ENCODE results near the gene GALNT6. TPM values are rescaled to one million over a fixed set of nuclear protein-coding genes. Genes with fewer than 3 reads are reported as not detected.

GALNT6 gene
- total RNA-seq, 1 donor from 2014 or later: 0.90 TPM

- Mint-ChIP-seq H3K36me3 (ENCODE audit: low read depth) (no peaks in the 10 kb centered on the region), H3K4me3 (ENCODE audit: unreplicated experiment) (no peak overlapping the region), H3K27me3 (ENCODE audit: low read depth) (no peaks in the 10 kb centered on the region), H3K27ac (ENCODE audit: unreplicated experiment) (peak overlapping the region; percentile 68), H3K9me3 (ENCODE audit: low read depth) (no peaks in the 10 kb centered on the region), H3K4me1 (ENCODE audit: low read depth) (peaks cover 40% of the 10 kb centered on the region)
- TF ChIP-seq, protein P1, sequence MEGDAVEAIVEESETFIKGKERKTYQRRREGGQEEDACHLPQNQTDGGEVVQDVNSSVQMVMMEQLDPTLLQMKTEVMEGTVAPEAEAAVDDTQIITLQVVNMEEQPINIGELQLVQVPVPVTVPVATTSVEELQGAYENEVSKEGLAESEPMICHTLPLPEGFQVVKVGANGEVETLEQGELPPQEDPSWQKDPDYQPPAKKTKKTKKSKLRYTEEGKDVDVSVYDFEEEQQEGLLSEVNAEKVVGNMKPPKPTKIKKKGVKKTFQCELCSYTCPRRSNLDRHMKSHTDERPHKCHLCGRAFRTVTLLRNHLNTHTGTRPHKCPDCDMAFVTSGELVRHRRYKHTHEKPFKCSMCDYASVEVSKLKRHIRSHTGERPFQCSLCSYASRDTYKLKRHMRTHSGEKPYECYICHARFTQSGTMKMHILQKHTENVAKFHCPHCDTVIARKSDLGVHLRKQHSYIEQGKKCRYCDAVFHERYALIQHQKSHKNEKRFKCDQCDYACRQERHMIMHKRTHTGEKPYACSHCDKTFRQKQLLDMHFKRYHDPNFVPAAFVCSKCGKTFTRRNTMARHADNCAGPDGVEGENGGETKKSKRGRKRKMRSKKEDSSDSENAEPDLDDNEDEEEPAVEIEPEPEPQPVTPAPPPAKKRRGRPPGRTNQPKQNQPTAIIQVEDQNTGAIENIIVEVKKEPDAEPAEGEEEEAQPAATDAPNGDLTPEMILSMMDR (IDR thresholded peaks at IDR 0.05): no peak
- DNase-seq (ENCODE audit: low spot score): no peak
Observed at GRCh38 chr12:51374856-51375255, 16.4 kb downstream of the GALNT6 start.

GRCh38 chr12:51374361-51374760 is 16.8 kb downstream of the GALNT6 start:
- H3K36me3 Mint-ChIP-seq (ENCODE audit: low read depth): no peaks in the 10 kb centered on the region
- H3K27ac Mint-ChIP-seq (ENCODE audit: unreplicated experiment): peak overlapping the region; percentile 68
- TF ChIP-seq, protein P1 (IDR thresholded peaks at IDR 0.05): no peak
- peaks cover 44% of the 10 kb centered on the region for H3K4me1 Mint-ChIP-seq (ENCODE audit: low read depth)
- H3K4me3 Mint-ChIP-seq (ENCODE audit: unreplicated experiment): no peak overlapping the region
- no peaks in the 10 kb centered on the region for H3K27me3 Mint-ChIP-seq (ENCODE audit: low read depth)
- no peaks in the 10 kb centered on the region for H3K9me3 Mint-ChIP-seq (ENCODE audit: low read depth)
- DNase-seq (ENCODE audit: low spot score): no peak

DNA sequence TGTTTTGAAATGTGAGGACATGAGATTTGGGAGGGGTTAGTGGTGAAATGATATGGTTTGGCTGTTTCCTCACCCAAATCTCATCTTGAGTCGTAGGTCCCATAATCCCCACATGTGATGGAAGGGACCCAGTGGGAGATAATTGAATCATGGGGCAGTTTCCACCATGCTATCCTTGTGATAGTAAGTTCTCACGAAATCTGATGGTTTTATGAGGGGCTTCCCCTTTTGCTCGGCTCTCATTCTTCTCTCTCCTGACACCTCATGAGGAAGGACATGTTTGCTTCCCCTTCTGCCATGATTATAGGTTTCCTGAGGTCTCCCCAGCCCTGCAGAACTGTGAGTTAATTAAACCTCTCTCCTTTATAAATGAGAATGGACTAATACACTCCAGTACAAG is 18.0 kb downstream of the GALNT6 start:
- peaks cover 44% of the 10 kb centered on the region for H3K4me1 Mint-ChIP-seq (ENCODE audit: low read depth)

DNA sequence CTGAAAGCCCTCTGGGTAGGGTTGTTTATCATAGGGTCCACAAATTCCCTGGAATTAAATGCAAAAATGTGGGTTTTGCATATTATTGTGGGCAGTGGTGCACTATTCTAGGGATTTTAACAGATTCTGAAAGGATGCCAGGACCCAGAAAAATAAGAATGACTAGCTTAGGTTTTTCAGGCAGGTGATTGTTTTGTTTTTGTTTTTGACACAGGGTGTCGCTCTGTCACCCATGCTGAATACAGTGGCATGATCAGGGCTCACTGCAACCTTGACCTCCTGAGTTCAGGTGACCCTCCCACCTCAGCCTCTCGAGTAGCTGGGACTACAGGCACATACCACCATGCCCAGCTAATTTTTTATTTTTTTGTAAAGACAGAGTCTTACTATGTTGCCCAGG is 19.2 kb downstream of the GALNT6 start:
- H3K4me1 Mint-ChIP-seq (ENCODE audit: low read depth): peaks cover 38% of the 10 kb centered on the region
- H3K36me3 Mint-ChIP-seq (ENCODE audit: low read depth): no peaks in the 10 kb centered on the region
- no peaks in the 10 kb centered on the region for H3K9me3 Mint-ChIP-seq (ENCODE audit: low read depth)
- H3K27me3 Mint-ChIP-seq (ENCODE audit: low read depth): no peaks in the 10 kb centered on the region
- H3K27ac Mint-ChIP-seq (ENCODE audit: unreplicated experiment): peak overlapping the region; percentile 96
- H3K4me3 Mint-ChIP-seq (ENCODE audit: unreplicated experiment): no peak overlapping the region
- no peak for DNase-seq (ENCODE audit: low spot score)
- TF ChIP-seq, protein P1 (IDR thresholded peaks at IDR 0.05): peak; percentile 40

More for the DNA sequence above, 18.0 kb downstream of the GALNT6 start:
- no peaks in the 10 kb centered on the region for H3K27me3 Mint-ChIP-seq (ENCODE audit: low read depth)
- no peaks in the 10 kb centered on the region for H3K36me3 Mint-ChIP-seq (ENCODE audit: low read depth)
- no peaks in the 10 kb centered on the region for H3K9me3 Mint-ChIP-seq (ENCODE audit: low read depth)
- no peak overlapping the region for H3K4me3 Mint-ChIP-seq (ENCODE audit: unreplicated experiment)
- peak overlapping the region; percentile 3 for H3K27ac Mint-ChIP-seq (ENCODE audit: unreplicated experiment)
- no peak for DNase-seq (ENCODE audit: low spot score)
- TF ChIP-seq, protein P1 (IDR thresholded peaks at IDR 0.05): no peak

DNA sequence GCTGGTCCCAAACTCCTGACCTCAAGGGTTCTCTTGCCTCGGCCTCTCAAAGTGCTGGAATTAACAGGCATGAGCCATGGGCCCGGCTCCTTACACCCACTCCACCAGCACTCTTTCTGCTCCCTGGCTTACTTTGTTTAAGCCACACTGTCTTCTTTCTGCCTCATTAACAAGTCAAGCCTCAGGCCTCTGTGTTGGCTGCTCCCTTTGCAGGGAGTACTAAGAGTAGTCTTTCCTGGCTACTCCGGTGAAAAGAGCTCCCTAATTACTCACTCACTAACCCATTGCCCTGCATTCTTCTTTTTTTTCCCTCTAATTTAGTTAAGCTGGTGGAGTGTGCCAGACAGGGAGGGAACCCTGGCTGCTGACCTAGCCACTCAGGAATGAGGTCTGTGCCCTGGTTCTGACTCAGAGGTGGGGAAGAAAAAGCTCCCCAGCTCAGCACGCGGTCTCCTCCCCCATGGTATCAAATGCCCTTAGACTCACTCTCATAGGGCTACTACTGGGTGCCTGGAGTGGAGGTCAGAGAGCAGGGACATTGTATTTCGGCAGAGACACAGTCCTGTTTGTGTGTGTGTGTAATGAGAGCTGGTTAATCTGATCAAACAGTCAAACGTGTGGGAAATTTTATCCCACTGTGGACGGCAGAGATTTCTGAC is 19.8 kb downstream of the GALNT6 start:
- peaks cover 38% of the 10 kb centered on the region for H3K4me1 Mint-ChIP-seq (ENCODE audit: low read depth)
- peak overlapping the region; percentile 96 for H3K27ac Mint-ChIP-seq (ENCODE audit: unreplicated experiment)
- TF ChIP-seq, protein P1 (IDR thresholded peaks at IDR 0.05): no peak
- DNase-seq (ENCODE audit: low spot score): no peak
- peak overlapping the region; percentile 27 for H3K4me3 Mint-ChIP-seq (ENCODE audit: unreplicated experiment)
- H3K36me3 Mint-ChIP-seq (ENCODE audit: low read depth): no peaks in the 10 kb centered on the region
- no peaks in the 10 kb centered on the region for H3K9me3 Mint-ChIP-seq (ENCODE audit: low read depth)
- H3K27me3 Mint-ChIP-seq (ENCODE audit: low read depth): no peaks in the 10 kb centered on the region

Data from chondrocyte (in vitro differentiated cells).